ENCODE results near the gene KATNB1.
"Not testable (repeated sequence)": the region's sequence is repeated elsewhere in the genome, so short reads cannot be mapped to it uniquely, and the experiment has no call there.

Gene KATNB1

GRCh38 chr16:57711993-57712392 lies 23.6 kb upstream of the KATNB1 start:
- TF ChIP-seq ZFX (IDR thresholded peaks at IDR 0.05), result no peak
- no peak overlapping the region for H3K27ac ChIP-seq

- not testable (repeated sequence) for H3K27ac ChIP-seq
Measured at GRCh38 chr16:57712569-57712968, 23.0 kb upstream of the KATNB1 start.

GRCh38 chr16:57713596-57713995 lies 22.0 kb upstream of the KATNB1 start:
- no peak overlapping the region for H3K27ac ChIP-seq
- TF ChIP-seq CTCF (conservative IDR thresholded peaks at IDR 0.05) (no peak), ZFX (IDR thresholded peaks at IDR 0.05) (no peak)

GRCh38 chr16:57714047-57714446 lies 21.5 kb upstream of the KATNB1 start:
- no peak overlapping the region for H3K27ac ChIP-seq
- no peak for TF ChIP-seq ZFX (IDR thresholded peaks at IDR 0.05)
- no peak for TF ChIP-seq CTCF (conservative IDR thresholded peaks at IDR 0.05)

GRCh38 chr16:57720142-57720575 lies 15.4 kb upstream of the KATNB1 start:
- TF ChIP-seq ZFX (IDR thresholded peaks at IDR 0.05) (no peak), CTCF (conservative IDR thresholded peaks at IDR 0.05) (peak; percentile 72)
- no peak overlapping the region for H3K27ac ChIP-seq

- no peak overlapping the region for H3K27ac ChIP-seq
- TF ChIP-seq CTCF (conservative IDR thresholded peaks at IDR 0.05) (no peak), ZFX (IDR thresholded peaks at IDR 0.05) (no peak)
Measured at GRCh38 chr16:57721356-57722209, 14.0 kb upstream of the KATNB1 start.

GRCh38 chr16:57722210-57722499 lies 13.4 kb upstream of the KATNB1 start:
- no peak overlapping the region for H3K27ac ChIP-seq

GRCh38 chr16:57722651-57723050 lies 12.9 kb upstream of the KATNB1 start:
- TF ChIP-seq ZFX (IDR thresholded peaks at IDR 0.05) (no peak), CTCF (conservative IDR thresholded peaks at IDR 0.05) (no peak)
- H3K27ac ChIP-seq, result no peak overlapping the region

More at GRCh38 chr16:57722210-57722499, 13.4 kb upstream of the KATNB1 start:
- no peak for TF ChIP-seq ZFX (IDR thresholded peaks at IDR 0.05)

- no peak overlapping the region for H3K27ac ChIP-seq
- TF ChIP-seq CTCF (conservative IDR thresholded peaks at IDR 0.05) (peak; percentile 15; the same call in 1 of the 2 replicates), ZFX (IDR thresholded peaks at IDR 0.05) (no peak)
Measured at GRCh38 chr16:57723170-57723569, 12.4 kb upstream of the KATNB1 start.
